ENCODE results near the gene IFITM10. TPM values are rescaled to one million over a fixed set of nuclear protein-coding genes. Genes with fewer than 3 reads are reported as not detected.
"Not testable (repeated sequence)": the region's sequence is repeated elsewhere in the genome, so short reads cannot be mapped to it uniquely, and the experiment has no call there.

IFITM10 gene
- total RNA-seq, 1 donor from 2014 or later = 0.64 TPM

DNA sequence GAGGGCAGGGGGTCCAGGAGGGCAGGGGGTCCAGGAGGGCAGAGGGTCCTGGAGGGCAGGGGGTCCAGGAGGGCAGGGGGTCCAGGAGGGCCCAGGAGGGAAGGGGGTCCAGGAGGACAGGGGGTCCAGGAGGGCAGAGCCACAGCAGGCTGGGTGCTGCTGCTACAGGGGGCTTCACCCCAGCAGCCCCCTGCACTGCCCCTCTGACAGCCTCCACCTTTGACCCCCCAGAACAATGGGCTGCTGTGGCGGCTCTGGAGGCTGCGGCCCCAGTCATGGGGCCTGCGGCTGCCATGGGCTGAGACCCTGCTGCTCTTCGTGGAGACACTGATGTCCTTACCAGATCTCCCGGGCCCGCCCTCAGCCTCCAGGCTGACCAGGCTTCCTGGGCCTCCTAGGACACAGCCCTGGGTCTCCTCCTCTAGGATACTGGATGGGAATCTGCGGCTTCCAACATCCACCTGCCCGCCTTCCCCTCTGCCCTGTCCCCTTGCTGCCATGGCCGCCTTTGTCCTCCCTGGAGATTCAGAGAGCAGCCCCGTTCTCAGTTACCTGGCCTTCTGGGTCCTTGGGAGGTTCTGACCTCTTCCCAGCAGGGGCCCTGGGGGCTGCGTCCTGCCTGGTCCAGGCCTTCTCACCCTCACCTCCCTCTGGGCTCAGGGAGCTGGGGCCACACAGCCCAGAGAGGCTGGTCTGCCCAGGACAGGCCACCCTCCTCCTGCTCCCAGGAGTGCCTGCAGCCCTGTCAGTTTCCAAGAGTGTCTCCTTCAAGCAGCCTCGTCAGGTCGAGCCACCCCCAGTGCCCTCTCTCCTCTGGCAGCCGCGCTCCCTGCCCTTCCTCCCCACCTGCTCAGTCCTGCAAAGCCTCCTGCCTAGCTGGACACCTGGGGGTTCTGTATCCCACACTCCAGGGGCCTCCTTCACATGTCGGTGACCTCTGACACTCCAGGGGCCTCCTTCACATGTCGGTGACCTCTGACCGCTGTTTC is 65.2 kb downstream of the IFITM10 start:
- peaks cover 13% of the 10 kb centered on the region for H3K4me1 Mint-ChIP-seq (ENCODE audit: unreplicated experiment)
- not testable (repeated sequence) for H3K27me3 Mint-ChIP-seq (ENCODE audit: unreplicated experiment); H3K9me3 Mint-ChIP-seq (ENCODE audit: unreplicated experiment); DNase-seq (ENCODE audit: low spot score); H3K4me3 Mint-ChIP-seq (ENCODE audit: unreplicated experiment); H3K27ac Mint-ChIP-seq (ENCODE audit: unreplicated experiment); H3K36me3 Mint-ChIP-seq (ENCODE audit: low read depth, unreplicated experiment)

DNA sequence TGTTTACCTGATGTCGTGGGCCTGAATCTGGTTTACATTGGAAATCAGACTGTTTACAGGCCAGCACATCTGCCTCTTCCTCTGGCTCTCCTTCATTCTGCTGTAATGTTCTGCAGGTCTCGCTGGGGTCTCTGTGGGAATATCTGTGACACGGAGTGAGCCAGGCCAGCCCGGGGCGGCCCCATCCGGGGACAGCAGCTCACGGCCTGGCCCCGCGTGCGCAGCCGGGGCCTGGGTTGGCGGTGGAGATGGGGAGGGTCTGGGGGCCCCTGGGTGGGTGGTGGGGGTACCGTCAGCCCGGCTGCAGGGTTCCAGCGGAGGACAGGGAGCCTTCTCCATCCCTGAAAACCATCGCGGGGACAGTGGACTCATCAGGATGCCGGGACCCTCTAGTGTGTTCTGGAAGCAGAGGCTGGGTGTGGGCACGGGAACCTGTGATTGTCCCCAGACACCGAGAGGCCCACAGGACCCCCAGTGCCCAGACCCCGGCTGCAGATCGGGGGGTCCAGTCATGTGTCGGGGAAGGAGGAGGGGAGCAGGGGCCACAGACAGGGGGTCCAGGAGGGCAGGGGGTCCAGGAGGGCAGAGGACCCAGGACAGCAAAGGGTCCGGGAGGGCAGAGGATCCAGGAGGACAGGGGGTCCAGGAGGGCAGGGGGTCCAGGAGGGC is 66.4 kb downstream of the IFITM10 start:
- not testable (repeated sequence) for H3K4me3 Mint-ChIP-seq (ENCODE audit: unreplicated experiment); H3K27me3 Mint-ChIP-seq (ENCODE audit: unreplicated experiment); H3K9me3 Mint-ChIP-seq (ENCODE audit: unreplicated experiment); H3K36me3 Mint-ChIP-seq (ENCODE audit: low read depth, unreplicated experiment); DNase-seq (ENCODE audit: low spot score); H3K27ac Mint-ChIP-seq (ENCODE audit: unreplicated experiment)
- peaks cover 13% of the 10 kb centered on the region for H3K4me1 Mint-ChIP-seq (ENCODE audit: unreplicated experiment)

DNA sequence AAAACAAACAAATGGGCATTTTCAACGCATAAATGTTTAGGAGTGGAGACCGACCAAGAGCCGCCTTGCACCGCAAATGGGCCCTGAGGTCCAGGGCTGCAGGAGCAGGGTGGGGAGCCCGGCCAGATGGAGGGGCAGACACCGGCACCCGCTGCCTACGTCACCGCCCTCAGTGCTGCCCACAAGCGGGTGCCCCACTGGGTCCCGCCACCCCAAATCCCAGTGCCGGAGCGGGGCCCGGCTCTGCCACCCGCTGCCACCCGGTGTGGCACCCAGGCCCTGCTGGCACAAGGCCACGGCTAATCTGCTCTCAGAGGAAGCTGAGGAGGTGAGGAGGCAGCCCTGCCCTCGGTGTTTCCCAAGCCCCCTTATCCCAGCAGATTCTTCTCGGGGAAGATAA is 67.2 kb downstream of the IFITM10 start:
- H3K4me1 Mint-ChIP-seq (ENCODE audit: unreplicated experiment) = peaks cover 13% of the 10 kb centered on the region
- H3K36me3 Mint-ChIP-seq (ENCODE audit: low read depth, unreplicated experiment); H3K4me3 Mint-ChIP-seq (ENCODE audit: unreplicated experiment); H3K9me3 Mint-ChIP-seq (ENCODE audit: unreplicated experiment); H3K27me3 Mint-ChIP-seq (ENCODE audit: unreplicated experiment); H3K27ac Mint-ChIP-seq (ENCODE audit: unreplicated experiment); DNase-seq (ENCODE audit: low spot score): not testable (repeated sequence)

Other genes with a start within 250 kb of the IFITM10 start
- gene DUSP8, start 178.3 kb downstream of the IFITM10 start, total RNA-seq (ENCODE audit: unreplicated experiment) = 2.2 TPM
- not detected for gene KRTAP5-1, start 165.3 kb downstream of the IFITM10 start, total RNA-seq (ENCODE audit: unreplicated experiment)
- not detected for gene KRTAP5-2, start 152.3 kb downstream of the IFITM10 start, total RNA-seq (ENCODE audit: unreplicated experiment)
- not detected for gene KRTAP5-3, start 142.1 kb downstream of the IFITM10 start, total RNA-seq (ENCODE audit: unreplicated experiment)
- gene KRTAP5-4, start 128.5 kb downstream of the IFITM10 start, total RNA-seq (ENCODE audit: unreplicated experiment) = not detected
- gene KRTAP5-5, start 120.8 kb downstream of the IFITM10 start, total RNA-seq (ENCODE audit: unreplicated experiment) = not detected
- gene KRTAP5-6, start 53.4 kb downstream of the IFITM10 start, total RNA-seq (ENCODE audit: unreplicated experiment) = not detected
- 224 TPM for gene CTSD, start 13.3 kb upstream of the IFITM10 start, total RNA-seq (ENCODE audit: unreplicated experiment)
- gene SYT8, start 84.4 kb upstream of the IFITM10 start, total RNA-seq (ENCODE audit: unreplicated experiment) = not detected
- gene TNNI2, start 88.4 kb upstream of the IFITM10 start, total RNA-seq (ENCODE audit: unreplicated experiment) = not detected
- gene LSP1, start 102.5 kb upstream of the IFITM10 start, total RNA-seq (ENCODE audit: unreplicated experiment) = not detected
- gene PRR33, start 141.3 kb upstream of the IFITM10 start, total RNA-seq (ENCODE audit: unreplicated experiment) = not detected
- not detected for gene TNNT3, start 169.1 kb upstream of the IFITM10 start, total RNA-seq (ENCODE audit: unreplicated experiment)
- gene MRPL23, start 196.7 kb upstream of the IFITM10 start, total RNA-seq (ENCODE audit: unreplicated experiment) = 29.2 TPM
- gene H19, start 247.2 kb upstream of the IFITM10 start, total RNA-seq (ENCODE audit: unreplicated experiment) = not detected